GM12878 (cell line): Measurements from ENCODE around the gene NPW. TPM values are rescaled to one million over a fixed set of nuclear protein-coding genes. Genes with fewer than 3 reads are reported as not detected.

Source experiments
- ATAC-seq: fragments of 200-7000 bp; cut with Tn5 transposase; 3 replicates; pipeline ENCODE4 v1.9.1; 2020; ENCODE audit warnings: mild to moderate bottlenecking, moderate library complexity
- BruUV-seq: library from RNA; stranded (reverse); fragments of 400-500 nt; replicated peaks from 2 replicates; lab custom pipeline; 2021; lab: Mats Ljungman, UMichigan
- CTCF ChIA-PET: fragments of 300-600 bp; sonication (Branson Sonifier 250); formaldehyde crosslinking; extraction: SDS; loops from one replicate; lab custom pipeline; 2021; ENCODE audit warnings: inconsistent platforms; lab: Yijun Ruan, JAX
- POLR2A ChIA-PET: fragments of 350-600 bp; formaldehyde crosslinking; extraction: SDS; loops from one replicate; lab custom pipeline; 2021; ENCODE audit warnings: inconsistent platforms; lab: Charles Lee
- RAD21 ChIA-PET: fragments of 300-600 bp; sonication (Branson Sonifier 250); formaldehyde crosslinking; loops from one replicate; lab custom pipeline; 2023; ENCODE audit warnings: antibody characterized with exemption; ENCODE audit not compliant: unreplicated experiment; lab: Charles Lee
- SMC1A ChIA-PET: fragments of 300-600 bp; sonication (Branson Sonifier 250); formaldehyde crosslinking; loops from one replicate; lab custom pipeline; 2023; ENCODE audit not compliant: unreplicated experiment, uncharacterized antibody; lab: Charles Lee
- DNase-seq: peaks from one replicate; pipeline ENCODE4 v3.0.0-alpha.2; 2011; ENCODE audit warnings: low read depth, low spot score
- FAIRE-seq: peaks from 3 replicates; lab custom pipeline; 2011; peaks lifted over from hg19 to GRCh38; lab: Jason Lieb, UNC
- H2AFZ ChIP-seq: 2 replicates; pipeline ENCODE4 v1.6.0; 2011; ENCODE audit warnings: low read depth, low read length, control low read depth; ENCODE audit not compliant: control insufficient read depth
- H3K27ac ChIP-seq: 2 replicates; pipeline ENCODE4 v1.5.1; 2011; ENCODE audit warnings: control low read depth; ENCODE audit not compliant: control insufficient read depth, insufficient read depth
- H3K27me3 ChIP-seq, 2 experiments: replicated peaks in 1 of 2; 2 replicates each; pipeline versions ENCODE4 v1.6.0 to v1.6.1; 2011; ENCODE audit warnings: low read length in 1 of 2; ENCODE audit not compliant: control insufficient read depth in 2 of 2, insufficient read depth in 2 of 2
- H3K36me3 ChIP-seq, 2 experiments: 2 replicates each; pipeline ENCODE4 v1.5.1; 2011; ENCODE audit warnings: low read length in 1 of 2; ENCODE audit not compliant: control insufficient read depth in 2 of 2, insufficient read depth in 2 of 2
- H3K4me1 ChIP-seq: 2 replicates; pipeline ENCODE4 v1.6.1; 2011; ENCODE audit warnings: mild to moderate bottlenecking, low read length, moderate library complexity, mixed read lengths; ENCODE audit not compliant: control insufficient read depth, insufficient read depth
- H3K4me2 ChIP-seq: 2 replicates; pipeline ENCODE4 v1.6.0; 2011; ENCODE audit warnings: control low read depth; ENCODE audit not compliant: control insufficient read depth, insufficient read depth
- H3K4me3 ChIP-seq: fragments of 200-600 bp; sonication (generic); 2 replicates; pipeline ENCODE4 v1.5.1; 2016
- H3K79me2 ChIP-seq: 2 replicates; pipeline ENCODE4 v1.6.0; 2011; ENCODE audit warnings: low read length; ENCODE audit not compliant: control insufficient read depth, insufficient read depth
- H3K9ac ChIP-seq: 2 replicates; pipeline ENCODE4 v1.8.0; 2011; ENCODE audit warnings: low read length, control low read depth, mixed read lengths; ENCODE audit not compliant: control insufficient read depth, insufficient read depth
- H3K9me3 ChIP-seq: replicated peaks from 3 replicates; pipeline ENCODE4 v1.5.1; 2011; ENCODE audit warnings: mild to moderate bottlenecking, low read length; ENCODE audit not compliant: control insufficient read depth, insufficient read depth
- H4K20me1 ChIP-seq: 2 replicates; pipeline ENCODE4 v1.6.0; 2011; ENCODE audit not compliant: control insufficient read depth, insufficient read depth
- BHLHE40 ChIP-seq, 2 experiments: fragments of 450-650 bp in 1 of 2; IDR thresholded peaks; 2 replicates each; pipeline ENCODE4 v1.6.1; 2011 to 2017; ENCODE audit warnings: low read depth in 2 of 2, borderline replicate concordance in 1 of 2, improper control_type of control experiment in 1 of 2, low read length in 1 of 2, mild to moderate bottlenecking in 1 of 2
- BRCA1 ChIP-seq: IDR thresholded peaks from 2 replicates; pipeline ENCODE4 v1.6.1; 2011; ENCODE audit warnings: low read depth, low read length, improper control_type of control experiment
- CTCF ChIP-seq, 3 experiments: IDR thresholded peaks in 2 of 3; conservative IDR thresholded peaks in 1 of 3; 2 replicates each; pipeline ENCODE4 v1.5.1; 2011; ENCODE audit warnings: low read depth in 3 of 3, low read length in 3 of 3, mild to moderate bottlenecking in 3 of 3, control low read depth in 2 of 3, moderate library complexity in 2 of 3, inconsistent platforms in 1 of 3, mixed read lengths in 1 of 3; ENCODE audit not compliant: control insufficient read depth in 2 of 3, insufficient read depth in 1 of 3; ENCODE audit errors: extremely low read depth in 1 of 3
- HDGF ChIP-seq: fragments of 450-650 bp; IDR thresholded peaks from 2 replicates; pipeline ENCODE4 v1.6.1; 2016; ENCODE audit warnings: antibody characterized with exemption
- NR2C1 ChIP-seq: fragments of 450-650 bp; IDR thresholded peaks from 2 replicates; pipeline ENCODE4 v1.6.1; 2017; ENCODE audit warnings: antibody characterized with exemption, mild to moderate bottlenecking, moderate library complexity
- PAX5 ChIP-seq: IDR thresholded peaks from 2 replicates; pipeline ENCODE4 v1.6.1; 2011; ENCODE audit warnings: low read depth, low read length, borderline replicate concordance
- POLR2AphosphoS2 ChIP-seq: IDR thresholded peaks from 2 replicates; pipeline ENCODE4 v1.6.1; 2011; ENCODE audit warnings: low read depth, mild to moderate bottlenecking, low read length, improper control_type of control experiment, moderate library complexity
- RBBP5 ChIP-seq: fragments of 200-600 bp; sonication (generic); conservative IDR thresholded peaks from 2 replicates; pipeline ENCODE4 v1.6.1; 2016
- SMC3 ChIP-seq: IDR thresholded peaks from 2 replicates; pipeline ENCODE4 v1.6.1; 2011; ENCODE audit warnings: low read length, improper control_type of control experiment, borderline replicate concordance
- SP1 ChIP-seq: IDR thresholded peaks from one replicate; pipeline ENCODE4 v1.6.1; 2011; ENCODE audit warnings: low read depth, low read length
- TCF12 ChIP-seq: IDR thresholded peaks from 2 replicates; pipeline ENCODE4 v1.6.1; 2011; ENCODE audit warnings: low read depth, mild to moderate bottlenecking, low read length
- YBX1 ChIP-seq: fragments of 450-650 bp; IDR thresholded peaks from 2 replicates; pipeline ENCODE4 v1.6.1; 2016; ENCODE audit warnings: antibody characterized with exemption
- WGBS: methylation state at CpG from one replicate; pipeline ENCODE4 v1.1.6; 2016; ENCODE audit warnings: low lambda C conversion rate; ENCODE audit not compliant: insufficient replicate concordance, insufficient coverage; ENCODE audit errors: missing lambda C conversion rate; 5-methylcytosine and 5-hydroxymethylcytosine counted together
- in situ Hi-C: fragments of 300-500 bp; cut with MboI; formaldehyde crosslinking; loops from 9 replicates; pipeline ENCODE4 v1.14.3; 2018; ENCODE audit warnings: mixed read lengths
- intact Hi-C: fragments of 100-400 bp; cut with micrococcal nuclease; formaldehyde crosslinking; loops from one replicate; pipeline ENCODE4 v1.14.2; 2022; ENCODE audit not compliant: unreplicated experiment
- polyA plus RNA-seq, 11 experiments: library from polyadenylated mRNA; depleted of rRNA in 4 of 11; unstranded in 6 of 11; stranded (reverse) in 5 of 11; fragments of >200 nt; fragmentation: Nextera tagmentation in 4 of 11; fragmentation: Illumina TruSeq in 1 of 11; extraction: Ambion mirVana in 4 of 11; extraction: Trizol in 1 of 11; gene quantifications; 1 replicate in 1 of 11; 2 replicates in 10 of 11; pipeline versions ENCODE4 v1.2.1 to v1.2.3, GENCODE V29; 2011 to 2016; ENCODE audit warnings: inconsistent platforms in 2 of 11, missing spikeins in 2 of 11, low read depth in 1 of 11
- total RNA-seq, 4 experiments: library from RNA; depleted of rRNA in 3 of 4; stranded (reverse); fragments of >200 nt in 3 of 4; fragmentation: Illumina TruSeq in 1 of 4; extraction: Trizol in 1 of 4; gene quantifications; 2 replicates each; pipeline versions ENCODE4 v1.2.1 to v1.2.3, GENCODE V29; 2013 to 2021
- TF ChIP-seq, protein P1 (sequence below): fragments of 450-650 bp; formaldehyde crosslinking; IDR thresholded peaks from 2 replicates; pipeline ENCODE4 v1.4.0; 2022; ENCODE audit warnings: mild to moderate bottlenecking, moderate library complexity

The NPW gene
- total and polyA plus RNA-seq, 10 of the 15 experiments (the other 5 are each of a cell fraction or from before 2014, with no cell fraction given) = 0.23 to 2.5 (median 0.98) TPM; not detected in 4

DNA sequence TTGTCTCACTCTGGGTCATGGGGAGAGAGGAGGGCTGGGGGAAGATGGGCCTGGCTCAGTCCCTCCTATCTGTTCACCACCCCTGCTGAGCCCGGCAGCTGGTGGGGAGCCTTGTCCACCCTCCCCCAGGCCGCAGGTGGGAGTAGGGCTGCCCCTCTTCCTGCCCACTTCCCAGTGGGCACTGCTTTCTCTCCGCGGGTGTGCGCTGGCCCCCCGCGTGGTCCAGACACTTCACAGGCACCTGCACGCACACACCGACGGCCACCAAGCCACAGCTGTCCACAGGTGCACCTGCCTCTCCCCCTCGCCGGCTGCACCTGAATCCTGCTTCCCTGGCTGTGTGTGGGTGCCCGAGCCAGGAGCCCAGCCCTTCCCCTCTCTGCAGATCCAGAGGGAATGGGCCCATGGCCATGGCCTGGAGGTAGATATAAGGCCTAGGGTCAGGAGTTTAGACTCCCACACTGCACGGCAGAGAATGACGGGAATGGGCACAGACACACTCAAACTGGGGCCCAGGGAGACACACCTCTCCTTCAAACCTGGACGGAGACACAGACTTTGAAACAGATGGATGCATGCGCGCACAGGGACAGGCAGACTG, 9.1 kb downstream of the NPW start:
- H3K4me3 ChIP-seq = no peak overlapping the region
- DNase-seq = no peak
- intact Hi-C loops (no loop called here), in situ Hi-C loops (no loop called here)
- H3K36me3 ChIP-seq = no peaks in the 10 kb centered on the region
- H3K27ac ChIP-seq = no peak overlapping the region
- ChIA-PET SMC1A (interaction anchor here (0.9 kb wide), 1 partner anchor 112 kb away, joined by 4 read pairs; no protein-coding TSS in a partner anchor), POLR2A (no interaction called here), RAD21 (no interaction called here), CTCF (no interaction called here)
- no peaks in the 10 kb centered on the region for H3K79me2 ChIP-seq
- no peak for ATAC-seq
- BruUV-seq = no TSS peak
- H3K27me3 ChIP-seq = peaks cover 11 to 13% of the 10 kb centered on the region in 2 experiments
- no peak for TF ChIP-seq BRCA1
- WGBS = 69% methylated on average over 18 of the region's 18 CpGs
- no peak overlapping the region for H3K4me2 ChIP-seq
- no peaks in the 10 kb centered on the region for H3K9me3 ChIP-seq
- peaks cover 5% of the 10 kb centered on the region; the same call in 1 of the 2 replicates for H4K20me1 ChIP-seq
- no peak overlapping the region for H3K9ac ChIP-seq
- no peak for FAIRE-seq
- peaks cover under 1% of the 10 kb centered on the region; the same call in 1 of the 2 replicates for H3K4me1 ChIP-seq
- no peak overlapping the region for H2AFZ ChIP-seq

- no peak for FAIRE-seq
- no TSS peak for BruUV-seq
- Histone ChIP-seq H3K4me3 (no peak overlapping the region), H3K36me3 (no peaks in the 10 kb centered on the region), H3K4me1 (no peaks in the 10 kb centered on the region), H3K9ac (no peak overlapping the region), H3K9me3 (no peaks in the 10 kb centered on the region), H3K27ac (no peak overlapping the region), H4K20me1 (peaks cover 5% of the 10 kb centered on the region; the same call in 1 of the 2 replicates), H3K4me2 (no peak overlapping the region), H3K27me3 (peaks cover 11 to 13% of the 10 kb centered on the region in 2 experiments), H2AFZ (no peak overlapping the region), H3K79me2 (no peaks in the 10 kb centered on the region)
- WGBS = 58% methylated on average over 16 of the region's 22 CpGs
- SMC1A ChIA-PET = interaction anchor here (0.9 kb wide), 1 partner anchor 111 kb away, joined by 4 read pairs; no protein-coding TSS in a partner anchor
- RAD21 ChIA-PET = no interaction called here
- intact Hi-C loops (no loop called here), in situ Hi-C loops (no loop called here)
- POLR2A ChIA-PET = no interaction called here
- CTCF ChIA-PET = no interaction called here
- ATAC-seq = no peak
- DNase-seq = no peak
- no peak for TF ChIP-seq BHLHE40 (IDR thresholded peaks at IDR 0.05; ENCODE audit: borderline replicate concordance in 1 of 2, low read depth in 2 of 2, low read length in 1 of 2)
- TF ChIP-seq SMC3 = no peak
- TF ChIP-seq TCF12 = no peak
- TF ChIP-seq HDGF = no peak
- TF ChIP-seq POLR2AphosphoS2 = no peak
- no peak for TF ChIP-seq YBX1
- TF ChIP-seq PAX5 = no peak
- no peak for TF ChIP-seq NR2C1
- TF ChIP-seq, protein P1, sequence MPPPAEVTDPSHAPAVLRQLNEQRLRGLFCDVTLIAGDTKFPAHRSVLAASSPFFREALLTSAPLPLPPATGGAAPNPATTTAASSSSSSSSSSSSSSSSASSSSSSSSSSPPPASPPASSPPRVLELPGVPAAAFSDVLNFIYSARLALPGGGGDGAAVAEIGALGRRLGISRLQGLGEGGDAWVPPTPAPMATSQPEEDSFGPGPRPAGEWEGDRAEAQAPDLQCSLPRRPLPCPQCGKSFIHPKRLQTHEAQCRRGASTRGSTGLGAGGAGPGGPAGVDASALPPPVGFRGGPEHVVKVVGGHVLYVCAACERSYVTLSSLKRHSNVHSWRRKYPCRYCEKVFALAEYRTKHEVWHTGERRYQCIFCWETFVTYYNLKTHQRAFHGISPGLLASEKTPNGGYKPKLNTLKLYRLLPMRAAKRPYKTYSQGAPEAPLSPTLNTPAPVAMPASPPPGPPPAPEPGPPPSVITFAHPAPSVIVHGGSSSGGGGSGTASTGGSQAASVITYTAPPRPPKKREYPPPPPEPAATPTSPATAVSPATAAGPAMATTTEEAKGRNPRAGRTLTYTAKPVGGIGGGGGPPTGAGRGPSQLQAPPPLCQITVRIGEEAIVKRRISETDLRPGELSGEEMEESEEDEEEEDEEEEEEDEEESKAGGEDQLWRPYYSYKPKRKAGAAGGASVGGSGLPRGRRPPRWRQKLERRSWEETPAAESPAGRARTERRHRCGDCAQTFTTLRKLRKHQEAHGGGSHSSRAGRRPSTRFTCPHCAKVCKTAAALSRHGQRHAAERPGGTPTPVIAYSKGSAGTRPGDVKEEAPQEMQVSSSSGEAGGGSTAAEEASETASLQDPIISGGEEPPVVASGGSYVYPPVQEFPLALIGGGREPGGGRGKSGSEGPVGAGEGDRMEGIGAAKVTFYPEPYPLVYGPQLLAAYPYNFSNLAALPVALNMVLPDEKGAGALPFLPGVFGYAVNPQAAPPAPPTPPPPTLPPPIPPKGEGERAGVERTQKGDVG (CRISPR knock-in tag) = no peak
- no peak for TF ChIP-seq CTCF (IDR thresholded peaks at IDR 0.05 in 2 of 3, conservative IDR thresholded peaks at IDR 0.05 in 1 of 3; ENCODE audit: control insufficient read depth in 2 of 3, extremely low read depth in 1 of 3, insufficient read depth in 1 of 3, low read depth in 3 of 3, low read length in 3 of 3)
- no peak for TF ChIP-seq RBBP5
- TF ChIP-seq SP1 = no peak
These were observed 9.8 kb downstream of the NPW start for GRCh38 chr16:2029350-2029749.
